ENCODE measurements around the gene RAB21.

- no peak for TF ChIP-seq CTCF (IDR thresholded peaks at IDR 0.05)
- TF ChIP-seq ZFX (IDR thresholded peaks at IDR 0.05; ENCODE audit: borderline replicate concordance) = no peak
Observed at GRCh38 chr12:71767183-71767582, 12.5 kb downstream of the RAB21 start.

Measured in 22Rv1 (cell line).